Measurements from ENCODE around the gene SURF2.
A peak's percentile ranks its signal among the peaks of the same experiment; 100 is the strongest.
"Not testable (repeated sequence)": the region's sequence is repeated elsewhere in the genome, so short reads cannot be mapped to it uniquely, and the experiment has no call there.

Gene SURF2

GRCh38 chr9:133371261-133371711, 14.9 kb downstream of the SURF2 start:
- FAIRE-seq (no peak), DNase-seq (ENCODE audit: insufficient read length, low spot score) (no peak)
- TF ChIP-seq POLR2A (IDR thresholded peaks at IDR 0.05; ENCODE audit: low read depth, low read length) = no peak

- DNase-seq (ENCODE audit: insufficient read length, low spot score) (no peak), FAIRE-seq (no peak)
- TF ChIP-seq POLR2A (IDR thresholded peaks at IDR 0.05; ENCODE audit: low read depth, low read length) = no peak
Observed at GRCh38 chr9:133372144-133372543, 15.8 kb downstream of the SURF2 start.

- no peak for TF ChIP-seq POLR2A (IDR thresholded peaks at IDR 0.05; ENCODE audit: low read depth, low read length)
- FAIRE-seq = no peak
- DNase-seq (ENCODE audit: insufficient read length, low spot score) = no peak
Observed at GRCh38 chr9:133374612-133375115, 18.3 kb downstream of the SURF2 start.

GRCh38 chr9:133375116-133375723, 18.9 kb downstream of the SURF2 start:
- DNase-seq (ENCODE audit: insufficient read length, low spot score) (no peak), FAIRE-seq (no peak)
- no peak for TF ChIP-seq POLR2A (IDR thresholded peaks at IDR 0.05; ENCODE audit: low read depth, low read length)

GRCh38 chr9:133375724-133376654, 19.6 kb downstream of the SURF2 start, which contains the start of the genes STKLD1 and SURF4:
Gene STKLD1, plus strand, starts transcription at chr9:133376366. Its CDS starts 108 bp downstream, at chr9:133376474.
Gene SURF4, minus strand, starts transcription at chr9:133376060. Its CDS starts 91 bp downstream, at chr9:133375969.
- DNase-seq (ENCODE audit: insufficient read length, low spot score) = peak; percentile 100
- peak; percentile 96 for TF ChIP-seq POLR2A (IDR thresholded peaks at IDR 0.05; ENCODE audit: low read depth, low read length)
- FAIRE-seq = no peak

- not testable (repeated sequence) for FAIRE-seq; DNase-seq (ENCODE audit: insufficient read length, low spot score)
Observed at GRCh38 chr9:133377280-133377679, 20.9 kb downstream of the SURF2 start.

GRCh38 chr9:133377721-133378216, 21.4 kb downstream of the SURF2 start:
- no peak for FAIRE-seq
- no peak for DNase-seq (ENCODE audit: insufficient read length, low spot score)
- TF ChIP-seq POLR2A (IDR thresholded peaks at IDR 0.05; ENCODE audit: low read depth, low read length) = no peak

- DNase-seq (ENCODE audit: insufficient read length, low spot score) = no peak
- no peak for TF ChIP-seq POLR2A (IDR thresholded peaks at IDR 0.05; ENCODE audit: low read depth, low read length)
- FAIRE-seq = no peak
Observed at GRCh38 chr9:133378408-133378962, 22.1 kb downstream of the SURF2 start.

- FAIRE-seq (no peak), DNase-seq (ENCODE audit: insufficient read length, low spot score) (no peak)
- no peak for TF ChIP-seq POLR2A (IDR thresholded peaks at IDR 0.05; ENCODE audit: low read depth, low read length)
Observed at GRCh38 chr9:133379153-133380086, 23.1 kb downstream of the SURF2 start.

- no peak for TF ChIP-seq POLR2A (IDR thresholded peaks at IDR 0.05; ENCODE audit: low read depth, low read length)
- DNase-seq (ENCODE audit: insufficient read length, low spot score) (no peak), FAIRE-seq (no peak)
Observed at GRCh38 chr9:133380734-133381133, 24.4 kb downstream of the SURF2 start.

GRCh38 chr9:133382507-133383141, 26.3 kb downstream of the SURF2 start:
- TF ChIP-seq POLR2A (IDR thresholded peaks at IDR 0.05; ENCODE audit: low read depth, low read length) = no peak

GRCh38 chr9:133383438-133383837, 27.1 kb downstream of the SURF2 start:
- FAIRE-seq = no peak
- no peak for TF ChIP-seq POLR2A (IDR thresholded peaks at IDR 0.05; ENCODE audit: low read depth, low read length)

More at GRCh38 chr9:133382507-133383141, 26.3 kb downstream of the SURF2 start:
- DNase-seq (ENCODE audit: insufficient read length, low spot score) (no peak), FAIRE-seq (no peak)

More at GRCh38 chr9:133383438-133383837, 27.1 kb downstream of the SURF2 start:
- DNase-seq (ENCODE audit: insufficient read length, low spot score) = no peak

Data from H54 (cell line).